Muscle of arm (tissue), 12 donors: ENCODE data around the gene DCLRE1C. TPM values are rescaled to one million over a fixed set of nuclear protein-coding genes. Genes with fewer than 3 reads are reported as not detected.
"Not testable (repeated sequence)": the region's sequence is repeated elsewhere in the genome, so short reads cannot be mapped to it uniquely, and the experiment has no call there.

ENCODE experiments used
- DNase-seq: peaks from one replicate; pipeline ENCODE4 v3.0.0-alpha.2; 2013
- polyA plus RNA-seq, 12 donors: library from polyadenylated mRNA; unstranded; fragments of 120-200 nt; gene quantifications; one replicate each; pipeline ENCODE4 v1.2.1, GENCODE V29; 2013; ENCODE audit not compliant: insufficient read length in 12 of 12

The DCLRE1C gene
- polyA plus RNA-seq, 12 donors = 8.0 to 16.8 (median 9.4) TPM; not detected in 1

GRCh38 chr10:14949291-14949690, 4.6 kb downstream of the DCLRE1C start:
- DNase-seq = no peak

- DNase-seq = no peak
Measured at GRCh38 chr10:14947268-14947667, 6.6 kb downstream of the DCLRE1C start.

GRCh38 chr10:14945108-14945507, 8.8 kb downstream of the DCLRE1C start:
- DNase-seq = no peak

- not testable (repeated sequence) for DNase-seq
Measured at GRCh38 chr10:14942950-14943338, 11.0 kb downstream of the DCLRE1C start.

GRCh38 chr10:14942147-14942949, 11.5 kb downstream of the DCLRE1C start:
- DNase-seq = not testable (repeated sequence)

- DNase-seq = not testable (repeated sequence)
Measured at GRCh38 chr10:14938971-14939370, 14.9 kb downstream of the DCLRE1C start.

GRCh38 chr10:14936584-14936983, 17.3 kb downstream of the DCLRE1C start:
- no peak for DNase-seq

- DNase-seq = no peak
Measured at GRCh38 chr10:14930610-14931009, 23.3 kb downstream of the DCLRE1C start.

GRCh38 chr10:14926722-14927416, 27.0 kb downstream of the DCLRE1C start:
- DNase-seq = no peak

GRCh38 chr10:14926061-14926470, 27.8 kb downstream of the DCLRE1C start:
- DNase-seq = no peak

GRCh38 chr10:14925268-14925667, 28.6 kb downstream of the DCLRE1C start:
- no peak for DNase-seq

GRCh38 chr10:14924013-14924412, 29.9 kb downstream of the DCLRE1C start:
- no peak for DNase-seq

GRCh38 chr10:14918964-14919363, 34.9 kb downstream of the DCLRE1C start:
- no peak for DNase-seq

GRCh38 chr10:14917827-14918226, 36.1 kb downstream of the DCLRE1C start:
- no peak for DNase-seq

- no peak for DNase-seq
Measured at GRCh38 chr10:14916600-14916999, 37.3 kb downstream of the DCLRE1C start.

- no peak for DNase-seq
Measured at GRCh38 chr10:14911801-14912200, 42.1 kb downstream of the DCLRE1C start.

- no peak for DNase-seq
Measured at GRCh38 chr10:14910953-14911352, 42.9 kb downstream of the DCLRE1C start.

- DNase-seq = no peak
Measured at GRCh38 chr10:14909101-14909500, 44.8 kb downstream of the DCLRE1C start.

- not testable (repeated sequence) for DNase-seq
Measured at GRCh38 chr10:14907591-14907990, 46.3 kb downstream of the DCLRE1C start.

- DNase-seq = no peak
Measured at GRCh38 chr10:14906765-14907164, 47.1 kb downstream of the DCLRE1C start.

- no peak for DNase-seq
Measured at GRCh38 chr10:14905890-14906289, 48.0 kb downstream of the DCLRE1C start.

GRCh38 chr10:14904864-14905263, 49.0 kb downstream of the DCLRE1C start:
- no peak for DNase-seq

- DNase-seq = no peak
Measured at GRCh38 chr10:14904316-14904732, 49.6 kb downstream of the DCLRE1C start.
